ENCODE measurements around the gene DSTYK.

- TF ChIP-seq EZH2 (IDR thresholded peaks at IDR 0.05; ENCODE audit: low read depth, unreplicated experiment): no peak
- no peak for TF ChIP-seq CTCF (conservative IDR thresholded peaks at IDR 0.05; ENCODE audit: low read depth in 2 of 2)
- no peak for TF ChIP-seq EZH2phosphoT487 (IDR thresholded peaks at IDR 0.05; ENCODE audit: unreplicated experiment)
- TF ChIP-seq POLR2AphosphoS5 (IDR thresholded peaks at IDR 0.05; ENCODE audit: low read depth): no peak
- TF ChIP-seq ZNF462 (CRISPR knock-in tag; IDR thresholded peaks at IDR 0.05): no peak
- no peak for TF ChIP-seq JUNB (IDR thresholded peaks at IDR 0.05; ENCODE audit: unreplicated experiment)
- TF ChIP-seq CREB1 (CRISPR knock-in tag; IDR thresholded peaks at IDR 0.05; ENCODE audit: low read depth): no peak
- TF ChIP-seq ZNF114 (CRISPR knock-in tag; IDR thresholded peaks at IDR 0.05): no peak
- no peak for TF ChIP-seq ETS1 (IDR thresholded peaks at IDR 0.05)
- TF ChIP-seq REST (IDR thresholded peaks at IDR 0.05; ENCODE audit: unreplicated experiment): no peak
- TF ChIP-seq ZNF331 (CRISPR knock-in tag; IDR thresholded peaks at IDR 0.05; ENCODE audit: low read depth): no peak
- no peak for TF ChIP-seq STAT1 (IDR thresholded peaks at IDR 0.05; ENCODE audit: unreplicated experiment)
- no peak for TF ChIP-seq NANOG (IDR thresholded peaks at IDR 0.05; ENCODE audit: borderline replicate concordance)
Measured at GRCh38 chr1:205102404-205102803, 109.1 kb downstream of the DSTYK start.

Data from GM23338 (cell line).